Thyroid gland (tissue), 4 donors: ENCODE data around the gene TYRO3.

Experiments used
- POLR2A ChIP-seq, 2 donors: fragments of 450-650 bp; IDR thresholded peaks; one replicate each; pipeline ENCODE4 v1.6.1; 2017; ENCODE audit warnings: antibody characterized with exemption in 2 of 2, mild to moderate bottlenecking in 2 of 2, moderate library complexity in 1 of 2
- TF ChIP-seq, protein P1 (sequence below), 6 experiments: fragments of 200-600 bp in 3 of 6; fragments of 450-650 bp in 3 of 6; sonication (generic) in 3 of 6; IDR thresholded peaks; one replicate each; pipeline ENCODE4 v1.5.1; 2016 to 2019; ENCODE audit warnings: antibody characterized with exemption in 6 of 6, mild to moderate bottlenecking in 2 of 6, inconsistent platforms in 1 of 6, moderate library complexity in 1 of 6

DNA sequence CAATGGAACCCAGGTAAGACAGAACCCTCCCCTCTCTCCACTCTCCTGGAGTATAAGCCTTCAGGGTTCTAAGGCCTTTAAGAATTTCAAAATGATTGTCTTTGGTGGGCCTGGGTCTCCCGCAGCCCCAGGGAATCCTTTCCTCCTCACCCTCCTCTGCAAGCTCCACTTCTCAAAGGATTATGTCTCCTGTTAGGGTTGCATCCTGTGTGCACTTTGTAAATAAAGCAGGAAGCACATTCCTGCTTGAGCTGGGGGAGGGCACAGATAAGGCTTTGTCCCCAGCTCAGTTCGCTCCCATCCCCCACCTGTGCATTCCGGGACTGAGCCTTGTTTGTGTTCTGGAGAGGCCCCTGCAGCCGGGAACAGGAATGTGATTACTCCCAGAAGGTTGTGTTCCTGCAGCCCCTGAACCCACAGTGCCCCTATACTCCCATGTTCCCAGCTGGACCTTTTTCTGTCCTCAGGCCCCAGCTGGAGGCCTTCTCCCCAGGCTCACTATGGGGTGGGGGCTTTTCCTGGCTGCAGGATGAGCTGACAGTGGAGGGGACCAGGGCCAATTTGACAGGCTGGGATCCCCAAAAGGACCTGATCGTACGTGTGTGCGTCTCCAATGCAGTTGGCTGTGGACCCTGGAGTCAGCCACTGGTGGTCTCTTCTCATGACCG, 9.5 kb downstream of the TYRO3 start:
- TF ChIP-seq POLR2A (IDR thresholded peaks at IDR 0.05), result no peak
- TF ChIP-seq, protein P1, sequence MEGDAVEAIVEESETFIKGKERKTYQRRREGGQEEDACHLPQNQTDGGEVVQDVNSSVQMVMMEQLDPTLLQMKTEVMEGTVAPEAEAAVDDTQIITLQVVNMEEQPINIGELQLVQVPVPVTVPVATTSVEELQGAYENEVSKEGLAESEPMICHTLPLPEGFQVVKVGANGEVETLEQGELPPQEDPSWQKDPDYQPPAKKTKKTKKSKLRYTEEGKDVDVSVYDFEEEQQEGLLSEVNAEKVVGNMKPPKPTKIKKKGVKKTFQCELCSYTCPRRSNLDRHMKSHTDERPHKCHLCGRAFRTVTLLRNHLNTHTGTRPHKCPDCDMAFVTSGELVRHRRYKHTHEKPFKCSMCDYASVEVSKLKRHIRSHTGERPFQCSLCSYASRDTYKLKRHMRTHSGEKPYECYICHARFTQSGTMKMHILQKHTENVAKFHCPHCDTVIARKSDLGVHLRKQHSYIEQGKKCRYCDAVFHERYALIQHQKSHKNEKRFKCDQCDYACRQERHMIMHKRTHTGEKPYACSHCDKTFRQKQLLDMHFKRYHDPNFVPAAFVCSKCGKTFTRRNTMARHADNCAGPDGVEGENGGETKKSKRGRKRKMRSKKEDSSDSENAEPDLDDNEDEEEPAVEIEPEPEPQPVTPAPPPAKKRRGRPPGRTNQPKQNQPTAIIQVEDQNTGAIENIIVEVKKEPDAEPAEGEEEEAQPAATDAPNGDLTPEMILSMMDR (IDR thresholded peaks at IDR 0.05), result no peak
